H9 (cell line): ENCODE results near the gene TGFBR2. TPM values are rescaled to one million over a fixed set of nuclear protein-coding genes. Genes with fewer than 3 reads are reported as not detected.

Source experiments
- DNase-seq: peaks from one replicate; pipeline ENCODE4 v3.0.0-alpha.2; 2017
- H2AFZ ChIP-seq: one replicate; pipeline ENCODE4 v1.6.1; 2013; ENCODE audit warnings: mild to moderate bottlenecking, low read length, control low read depth, moderate library complexity
- H2AK5ac ChIP-seq: 2 replicates; pipeline ENCODE4 v1.6.1; 2013; ENCODE audit warnings: low read length, control low read depth, mixed read lengths; ENCODE audit not compliant: insufficient read length
- H2BK120ac ChIP-seq: one replicate; pipeline ENCODE4 v1.6.1; 2013; ENCODE audit warnings: low read depth, mild to moderate bottlenecking, low read length, control low read depth, inconsistent platforms; ENCODE audit not compliant: poor library complexity, severe bottlenecking
- H2BK12ac ChIP-seq: 2 replicates; pipeline ENCODE4 v1.6.1; 2013; ENCODE audit warnings: low read length, control low read depth, mixed read lengths, low read depth; ENCODE audit not compliant: insufficient read length
- H2BK15ac ChIP-seq: 2 replicates; pipeline ENCODE4 v1.6.1; 2013; ENCODE audit warnings: low read depth, low read length, control low read depth
- H2BK20ac ChIP-seq: one replicate; pipeline ENCODE4 v1.6.1; 2013; ENCODE audit warnings: low read depth, mild to moderate bottlenecking, low read length, control low read depth, inconsistent platforms; ENCODE audit not compliant: poor library complexity, severe bottlenecking
- H2BK5ac ChIP-seq: 2 replicates; pipeline ENCODE4 v1.6.1; 2013; ENCODE audit warnings: low read length, control low read depth, mixed read lengths; ENCODE audit not compliant: insufficient read length
- H3K14ac ChIP-seq: 2 replicates; pipeline ENCODE4 v1.6.1; 2013; ENCODE audit warnings: low read length, control low read depth; ENCODE audit not compliant: insufficient read depth
- H3K18ac ChIP-seq: 2 replicates; pipeline ENCODE4 v1.6.1; 2013; ENCODE audit warnings: low read depth, mild to moderate bottlenecking, mixed read lengths, low read length, control low read depth; ENCODE audit not compliant: insufficient read length
- H3K23ac ChIP-seq: 2 replicates; pipeline ENCODE4 v1.6.1; 2013; ENCODE audit warnings: low read length, control low read depth, mixed read lengths, low read depth; ENCODE audit not compliant: insufficient read length
- H3K23me2 ChIP-seq: 2 replicates; pipeline ENCODE4 v1.6.1; 2013; ENCODE audit warnings: low read depth, mild to moderate bottlenecking, mixed read lengths, low read length, control low read depth; ENCODE audit not compliant: insufficient read length, poor library complexity, severe bottlenecking
- H3K27ac ChIP-seq: 2 replicates; pipeline ENCODE4 v1.5.1; 2013; ENCODE audit warnings: low read length, control low read depth, mixed read lengths, low read depth; ENCODE audit not compliant: insufficient read length
- H3K27me3 ChIP-seq: 2 replicates; pipeline ENCODE4 v1.6.1; 2013; ENCODE audit warnings: low read length, control low read depth, inconsistent platforms; ENCODE audit not compliant: insufficient read depth
- H3K4ac ChIP-seq: 2 replicates; pipeline ENCODE4 v1.6.1; 2013; ENCODE audit warnings: low read depth, mild to moderate bottlenecking, control low read depth, inconsistent platforms, low read length, moderate library complexity
- H3K4me1 ChIP-seq: 2 replicates; pipeline ENCODE4 v1.6.1; 2013; ENCODE audit warnings: low read length, control low read depth, inconsistent platforms; ENCODE audit not compliant: insufficient read depth
- H3K4me2 ChIP-seq: 2 replicates; pipeline ENCODE4 v1.6.1; 2013; ENCODE audit warnings: low read length, control low read depth, mixed read lengths; ENCODE audit not compliant: insufficient read length, insufficient read depth
- H3K56ac ChIP-seq: 2 replicates; pipeline ENCODE4 v1.6.1; 2013; ENCODE audit warnings: low read depth, mild to moderate bottlenecking, mixed read lengths, low read length, control low read depth; ENCODE audit not compliant: insufficient read length
- H3K79me1 ChIP-seq: 2 replicates; pipeline ENCODE4 v1.6.1; 2013; ENCODE audit warnings: low read depth, mild to moderate bottlenecking, moderate library complexity, low read length, control low read depth, inconsistent platforms; ENCODE audit not compliant: insufficient read depth, poor library complexity, severe bottlenecking
- H3K79me2 ChIP-seq: 2 replicates; pipeline ENCODE4 v1.6.1; 2013; ENCODE audit warnings: low read length, control low read depth, inconsistent platforms; ENCODE audit not compliant: insufficient read depth
- H3K9ac ChIP-seq: 2 replicates; pipeline ENCODE4 v1.6.1; 2013; ENCODE audit warnings: low read length, control low read depth, mixed read lengths; ENCODE audit not compliant: insufficient read length; ENCODE audit errors: extremely low read depth
- H3K9me3 ChIP-seq: one replicate; pipeline ENCODE4 v1.6.1; 2013; ENCODE audit warnings: low read depth, low read length, inconsistent platforms; ENCODE audit not compliant: control insufficient read depth
- H3T11ph ChIP-seq: one replicate; pipeline ENCODE4 v1.6.1; 2013; ENCODE audit warnings: mild to moderate bottlenecking, low read length, control low read depth, inconsistent platforms
- H4K20me1 ChIP-seq: one replicate; pipeline ENCODE4 v1.6.1; 2013; ENCODE audit not compliant: control insufficient read depth, insufficient read length, insufficient read depth
- H4K5ac ChIP-seq: 2 replicates; pipeline ENCODE4 v1.6.1; 2013; ENCODE audit warnings: low read depth, mild to moderate bottlenecking, mixed read lengths, low read length, control low read depth; ENCODE audit not compliant: insufficient read length
- H4K8ac ChIP-seq: replicated peaks from 2 replicates; pipeline ENCODE4 v1.6.1; 2013; ENCODE audit warnings: low read length, control low read depth, mixed read lengths, low read depth; ENCODE audit not compliant: insufficient read length
- H4K91ac ChIP-seq: 2 replicates; pipeline ENCODE4 v1.6.1; 2013; ENCODE audit warnings: low read depth, mild to moderate bottlenecking, moderate library complexity, mixed read lengths, low read length, control low read depth; ENCODE audit not compliant: insufficient read length
- H3K27ac Mint-ChIP-seq, 3 experiments: 2 replicates in 2 of 3; 3 replicates in 1 of 3; pipeline ENCODE4 v1.8.0; 2020 to 2021; ENCODE audit warnings: mixed read lengths in 3 of 3, mild to moderate bottlenecking in 1 of 3, moderate library complexity in 1 of 3
- H3K27me3 Mint-ChIP-seq: 2 replicates; pipeline ENCODE4 v1.8.0; 2021; ENCODE audit warnings: low read depth, mild to moderate bottlenecking, moderate library complexity, mixed read lengths
- H3K36me3 Mint-ChIP-seq, 3 experiments: 2 replicates in 2 of 3; 3 replicates in 1 of 3; pipeline ENCODE4 v1.8.0; 2020 to 2021; ENCODE audit warnings: low read depth in 3 of 3, mixed read lengths in 3 of 3; ENCODE audit not compliant: insufficient read depth in 1 of 3
- H3K4me1 Mint-ChIP-seq, 2 experiments: 2 replicates each; pipeline ENCODE4 v1.8.0; 2020; ENCODE audit warnings: mixed read lengths in 2 of 2
- H3K4me3 Mint-ChIP-seq, 2 experiments: 2 replicates in 1 of 2; 3 replicates in 1 of 2; pipeline ENCODE4 v1.8.0; 2020 to 2021; ENCODE audit warnings: mild to moderate bottlenecking in 2 of 2, mixed read lengths in 2 of 2, moderate library complexity in 1 of 2
- H3K9me3 Mint-ChIP-seq, 2 experiments: 2 replicates in 1 of 2; 3 replicates in 1 of 2; pipeline ENCODE4 v1.8.0; 2020; ENCODE audit warnings: mild to moderate bottlenecking in 2 of 2, mixed read lengths in 2 of 2, moderate library complexity in 1 of 2
- CTCF ChIP-seq: fragments of 200-600 bp; sonication (generic); conservative IDR thresholded peaks from 3 replicates; pipeline ENCODE4 v1.8.0; 2021; ENCODE audit warnings: antibody characterized with exemption, mild to moderate bottlenecking
- WGBS: extraction: QIAGEN DNeasy Blood & Tissue Kit; methylation state at CpG from one replicate; pipeline ENCODE4 v1.1.7; 2013; ENCODE audit warnings: missing lambda C conversion rate, low lambda C conversion rate, mixed read lengths; ENCODE audit not compliant: insufficient read length; ENCODE audit errors: extremely low coverage; 5-methylcytosine and 5-hydroxymethylcytosine counted together
- total RNA-seq: library from RNA; stranded (reverse); gene quantifications from 2 replicates; pipeline ENCODE4 v1.2.1, GENCODE V29; 2021

Gene TGFBR2
- total RNA-seq, 1 experiment from 2014 or later: 10.6 TPM

GRCh38 chr3:30646181-30646876, 39.9 kb downstream of the TGFBR2 start:
- H3K9me3 Mint-ChIP-seq: no peaks in the 10 kb centered on the region
- Histone ChIP-seq H2BK120ac (no peak overlapping the region), H2BK20ac (no peak overlapping the region), H2BK12ac (no peak overlapping the region), H2AK5ac (no peak overlapping the region), H3K9ac (no peak overlapping the region), H3K79me1 (no peaks in the 10 kb centered on the region), H3K4ac (no peak overlapping the region), H3K56ac (no peak overlapping the region), H4K8ac (no peak overlapping the region), H4K5ac (no peak overlapping the region), H3K27me3 (no peaks in the 10 kb centered on the region), H2AFZ (no peak overlapping the region), H3K23ac (no peak overlapping the region), H3K4me2 (no peak overlapping the region), H4K91ac (no peak overlapping the region), H2BK5ac (no peak overlapping the region), H3T11ph (no peak overlapping the region), H4K20me1 (no peaks in the 10 kb centered on the region), H3K79me2 (no peaks in the 10 kb centered on the region; the same call in 1 of the 2 replicates), H3K14ac (no peak overlapping the region), H3K18ac (no peak overlapping the region), H3K9me3 (no peaks in the 10 kb centered on the region), H3K27ac (no peak overlapping the region), H3K4me1 (peaks cover 7% of the 10 kb centered on the region; the same call in 1 of the 2 replicates), H3K23me2 (no peaks in the 10 kb centered on the region), H2BK15ac (no peak overlapping the region)
- peaks cover 13 to 17% of the 10 kb centered on the region in 2 experiments for H3K4me1 Mint-ChIP-seq
- H3K27me3 Mint-ChIP-seq: no peaks in the 10 kb centered on the region
- H3K27ac Mint-ChIP-seq: no peak overlapping the region
- peaks cover 32 to 54% (median 43%) of the 10 kb centered on the region in 3 experiments for H3K36me3 Mint-ChIP-seq
- no peak for TF ChIP-seq CTCF
- DNase-seq: no peak
- WGBS: no CpG with 5 or more reads among the region's 5 CpGs
- H3K4me3 Mint-ChIP-seq: no peak overlapping the region
